ENCODE results near the gene FOXA1.

- TF ChIP-seq CTCF (IDR thresholded peaks at IDR 0.05) (no peak), POLR2A (IDR thresholded peaks at IDR 0.05) (no peak), POLR2AphosphoS5 (IDR thresholded peaks at IDR 0.05) (no peak), EP300 (IDR thresholded peaks at IDR 0.05) (no peak)
Observed at GRCh38 chr14:37608649-37609048, 13.6 kb upstream of the FOXA1 start.

All from sigmoid colon (tissue), 4 donors.